H1 (cell line): ENCODE measurements around the gene PLA2R1. TPM values are rescaled to one million over a fixed set of nuclear protein-coding genes. Genes with fewer than 3 reads are reported as not detected.

Source experiments
- CTCF ChIA-PET: fragments of 300-600 bp; sonication (Branson Sonifier 250); formaldehyde crosslinking; loops from one replicate; lab custom pipeline; 2021; ENCODE audit not compliant: partially characterized antibody; lab: Charles Lee
- POLR2A ChIA-PET: fragments of 300-600 bp; sonication (Branson Sonifier 250); formaldehyde crosslinking; loops from one replicate; lab custom pipeline; 2021; ENCODE audit warnings: inconsistent platforms; ENCODE audit not compliant: partially characterized antibody; lab: Charles Lee
- DNase-seq, 2 experiments: peaks; one replicate each; pipeline versions ENCODE4 v3.0.0 to v3.0.0-alpha.2; 2010 to 2022; ENCODE audit warnings: low spot score in 2 of 2, low read depth in 1 of 2, mixed read lengths in 1 of 2
- FAIRE-seq: peaks from 2 replicates; lab custom pipeline; 2011; peaks lifted over from hg19 to GRCh38; lab: Jason Lieb, UNC
- H2AFZ ChIP-seq: 2 replicates; pipeline ENCODE4 v1.8.1; 2012; ENCODE audit warnings: low read length, inconsistent platforms
- H2AK5ac ChIP-seq: 2 replicates; pipeline ENCODE4 v1.6.1; 2013; ENCODE audit warnings: low read depth, low read length
- H2BK120ac ChIP-seq: replicated peaks from 2 replicates; pipeline ENCODE3; 2013; ENCODE audit warnings: low read depth, low read length, inconsistent platforms
- H2BK12ac ChIP-seq: 2 replicates; pipeline ENCODE4 v1.6.1; 2013; ENCODE audit warnings: low read depth, low read length
- H2BK15ac ChIP-seq: 2 replicates; pipeline ENCODE4 v1.6.1; 2013; ENCODE audit warnings: low read length
- H2BK20ac ChIP-seq: 2 replicates; pipeline ENCODE4 v1.6.1; 2013; ENCODE audit warnings: low read length
- H2BK5ac ChIP-seq: 2 replicates; pipeline ENCODE4 v1.6.1; 2013; ENCODE audit warnings: low read depth, low read length
- H3K14ac ChIP-seq: 2 replicates; pipeline ENCODE4 v1.6.1; 2013; ENCODE audit warnings: inconsistent platforms; ENCODE audit not compliant: insufficient read length
- H3K18ac ChIP-seq: 2 replicates; pipeline ENCODE4 v1.6.1; 2013; ENCODE audit warnings: low read length; ENCODE audit errors: extremely low read depth
- H3K23ac ChIP-seq: 2 replicates; pipeline ENCODE4 v1.6.1; 2013; ENCODE audit warnings: inconsistent platforms; ENCODE audit not compliant: insufficient read length
- H3K23me2 ChIP-seq: 2 replicates; pipeline ENCODE4 v1.6.1; 2013; ENCODE audit warnings: low read depth, low read length
- H3K27ac ChIP-seq: 2 replicates; pipeline ENCODE4 v1.6.1; 2011; ENCODE audit warnings: low read depth, low read length, inconsistent platforms
- H3K27me3 ChIP-seq, 4 experiments: replicated peaks in 1 of 4; 1 replicate in 1 of 4; 2 replicates in 3 of 4; pipeline versions ENCODE4 v1.6.1 to v1.8.1; 2011 to 2013; ENCODE audit warnings: low read length in 3 of 4, mild to moderate bottlenecking in 3 of 4, inconsistent platforms in 2 of 4, mixed read lengths in 2 of 4, moderate library complexity in 1 of 4; ENCODE audit not compliant: control insufficient read depth in 3 of 4, insufficient read depth in 3 of 4; ENCODE audit errors: extremely low read depth in 1 of 4
- H3K36me3 ChIP-seq, 4 experiments: 2 replicates each; pipeline versions ENCODE4 v1.6.1 to v1.8.1; 2011 to 2013; ENCODE audit warnings: mild to moderate bottlenecking in 4 of 4, low read length in 3 of 4, moderate library complexity in 2 of 4, control low read depth in 1 of 4, inconsistent platforms in 1 of 4; ENCODE audit not compliant: insufficient read depth in 4 of 4, control insufficient read depth in 2 of 4
- H3K4ac ChIP-seq: replicated peaks from 2 replicates; pipeline ENCODE3; 2013; ENCODE audit warnings: low read length, low read depth, mixed read lengths, inconsistent platforms; ENCODE audit not compliant: insufficient read length
- H3K4me1 ChIP-seq, 4 experiments: replicated peaks in 1 of 4; 1 replicate in 1 of 4; 2 replicates in 3 of 4; pipeline versions ENCODE4 v1.6.1 to v1.8.1; 2011 to 2013; ENCODE audit warnings: low read length in 3 of 4, inconsistent platforms in 2 of 4, mixed read lengths in 1 of 4; ENCODE audit not compliant: insufficient read depth in 4 of 4, control insufficient read depth in 3 of 4
- H3K4me2 ChIP-seq, 2 experiments: 2 replicates each; pipeline versions ENCODE4 v1.6.1 to v1.8.1; 2011 to 2013; ENCODE audit warnings: low read depth in 2 of 2, low read length in 2 of 2, control low read depth in 1 of 2, inconsistent platforms in 1 of 2, mild to moderate bottlenecking in 1 of 2; ENCODE audit not compliant: insufficient read depth in 1 of 2
- H3K4me3 ChIP-seq, 4 experiments: fragments of 200-600, 300-600 bp in 1 of 4; sonication (generic), shearing (Covaris generic), sonication (Bioruptor Twin) in 1 of 4; 2 replicates each; pipeline versions ENCODE4 v1.5.1 to v1.8.1; 2011 to 2016; ENCODE audit warnings: low read length in 4 of 4, low read depth in 3 of 4, control low read depth in 2 of 4, inconsistent platforms in 2 of 4, mild to moderate bottlenecking in 2 of 4, mixed read lengths in 1 of 4, moderate library complexity in 1 of 4; ENCODE audit not compliant: insufficient read depth in 2 of 4; ENCODE audit errors: extremely low read depth in 1 of 4
- H3K56ac ChIP-seq: replicated peaks from 2 replicates; pipeline ENCODE3; 2013; ENCODE audit warnings: low read depth, mild to moderate bottlenecking, mixed read lengths, low read length, inconsistent platforms; ENCODE audit not compliant: insufficient read length
- H3K79me1 ChIP-seq: 2 replicates; pipeline ENCODE4 v1.6.1; 2013; ENCODE audit warnings: low read depth, low read length, control low read depth
- H3K79me2 ChIP-seq, 2 experiments: 2 replicates each; pipeline versions ENCODE4 v1.6.1 to v1.8.1; 2012 to 2013; ENCODE audit warnings: low read length in 2 of 2, mild to moderate bottlenecking in 2 of 2, inconsistent platforms in 1 of 2; ENCODE audit not compliant: insufficient read depth in 2 of 2, control insufficient read depth in 1 of 2
- H3K9ac ChIP-seq, 4 experiments: replicated peaks in 1 of 4; 1 replicate in 1 of 4; 2 replicates in 3 of 4; pipeline versions ENCODE4 v1.6.1 to v1.8.1; 2011 to 2013; ENCODE audit warnings: low read depth in 3 of 4, low read length in 3 of 4, control low read depth in 2 of 4, mild to moderate bottlenecking in 2 of 4, moderate library complexity in 2 of 4, inconsistent platforms in 1 of 4; ENCODE audit errors: extremely low read depth in 1 of 4
- H3K9me3 ChIP-seq, 2 experiments: 2 replicates each; pipeline versions ENCODE4 v1.6.1 to v1.8.1; 2012 to 2013; ENCODE audit warnings: mild to moderate bottlenecking in 2 of 2, moderate library complexity in 2 of 2, control low read depth in 1 of 2, inconsistent platforms in 1 of 2, low read depth in 1 of 2, low read length in 1 of 2, mixed read lengths in 1 of 2; ENCODE audit not compliant: insufficient read depth in 2 of 2
- H4K20me1 ChIP-seq, 2 experiments: replicated peaks in 1 of 2; 2 replicates each; pipeline versions ENCODE3 to v1.8.1; 2011 to 2013; ENCODE audit warnings: inconsistent platforms in 2 of 2, low read length in 2 of 2, mild to moderate bottlenecking in 1 of 2; ENCODE audit not compliant: insufficient read depth in 2 of 2, control insufficient read depth in 1 of 2
- H4K5ac ChIP-seq: 2 replicates; pipeline ENCODE4 v1.6.1; 2013; ENCODE audit warnings: low read length, low read depth, mixed read lengths, inconsistent platforms; ENCODE audit not compliant: insufficient read length
- H4K8ac ChIP-seq: 2 replicates; pipeline ENCODE4 v1.8.0; 2013; ENCODE audit warnings: mild to moderate bottlenecking, moderate library complexity, low read length, inconsistent platforms; ENCODE audit not compliant: insufficient read depth; ENCODE audit errors: extremely low read depth
- H4K91ac ChIP-seq: replicated peaks from 2 replicates; pipeline ENCODE3; 2013; ENCODE audit warnings: low read length, mixed read lengths, inconsistent platforms; ENCODE audit not compliant: insufficient read length
- GABPA ChIP-seq: IDR thresholded peaks from 2 replicates; pipeline ENCODE4 v1.6.1; 2011; ENCODE audit warnings: mild to moderate bottlenecking, low read length, moderate library complexity, borderline replicate concordance; ENCODE audit not compliant: insufficient read depth
- HDAC2 ChIP-seq, 2 experiments: fragments of 300-600 bp in 1 of 2; sonication (generic) in 1 of 2; IDR thresholded peaks; 2 replicates each; pipeline ENCODE4 v1.6.1; 2011 to 2012; ENCODE audit warnings: low read depth in 2 of 2, low read length in 2 of 2, mild to moderate bottlenecking in 2 of 2, moderate library complexity in 2 of 2, borderline replicate concordance in 1 of 2, inconsistent platforms in 1 of 2
- KDM4A ChIP-seq: IDR thresholded peaks from one replicate; pipeline ENCODE4 v1.7.1; 2012; ENCODE audit warnings: low read depth, mild to moderate bottlenecking, moderate library complexity, low read length, inconsistent platforms; ENCODE audit not compliant: severe bottlenecking
- MAX ChIP-seq: IDR thresholded peaks from 2 replicates; pipeline ENCODE4 v1.6.1; 2012; ENCODE audit warnings: inconsistent platforms
- RXRA ChIP-seq: IDR thresholded peaks from 2 replicates; pipeline ENCODE4 v1.6.1; 2011; ENCODE audit warnings: low read depth, mild to moderate bottlenecking, low read length, moderate library complexity; ENCODE audit not compliant: insufficient read depth
- WGBS, 2 experiments: shearing (Covaris generic) in 1 of 2; methylation state at CpG; one replicate each; pipeline versions ENCODE4 v1.1.6 to v1.1.7; 2013 to 2015; ENCODE audit warnings: low lambda C conversion rate in 2 of 2, mixed read lengths in 2 of 2, inconsistent platforms in 1 of 2, low coverage in 1 of 2, missing lambda C conversion rate in 1 of 2; ENCODE audit not compliant: insufficient replicate concordance in 2 of 2, insufficient coverage in 1 of 2, insufficient read length in 1 of 2; ENCODE audit errors: extremely low coverage in 1 of 2, missing lambda C conversion rate in 1 of 2; 5-methylcytosine and 5-hydroxymethylcytosine counted together
- polyA plus RNA-seq, 7 experiments: library from polyadenylated mRNA; depleted of rRNA in 3 of 7; stranded (reverse) in 5 of 7; unstranded in 2 of 7; fragments of >200 nt in 5 of 7; fragments of 200-250 nt in 2 of 7; gene quantifications; 1 replicate in 5 of 7; 2 replicates in 1 of 7; 4 replicates in 1 of 7; pipeline versions ENCODE4 v1.2.1 to v1.2.3, GENCODE V29; 2011 to 2013; ENCODE audit warnings: missing spikeins in 2 of 7, mixed read lengths in 2 of 7
- total RNA-seq: library from RNA; stranded (reverse); fragmentation: NEBNext Ultra II Directional; extraction: Animal tissue kit (Norgen Biotek cat#: 25700); gene quantifications from 2 replicates; pipeline ENCODE4 v1.2.1, GENCODE V29; 2021

The PLA2R1 gene
- total and polyA plus RNA-seq, 2 of the 8 experiments (the other 6 are each of a cell fraction or from before 2014, with no cell fraction given): 0.65 to 1.5 TPM

DNA sequence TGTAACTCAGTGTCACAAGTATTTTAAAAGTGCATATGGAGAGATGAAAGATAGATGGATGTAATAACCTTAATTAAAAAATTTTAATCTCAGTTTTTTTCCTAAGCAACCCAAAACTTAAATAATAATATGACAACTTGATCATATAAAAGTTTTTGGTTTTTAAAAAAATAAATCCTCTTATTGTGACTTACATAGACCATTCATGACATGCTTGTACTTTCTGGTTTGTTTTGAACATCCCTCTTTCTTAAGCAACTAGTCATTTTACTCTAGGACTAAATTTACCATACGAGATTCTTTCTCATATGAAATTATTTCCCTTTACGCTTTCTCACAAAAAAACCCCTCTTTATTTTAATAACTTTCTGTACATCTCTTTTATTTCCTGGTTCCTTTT, 6.5 kb upstream of the PLA2R1 start:
- no peak overlapping the region for H3K4me3 ChIP-seq
- CTCF ChIA-PET: interaction anchor here (0.7 to 0.8 kb wide), 2 partner anchors 13 to 718 kb away, joined by 3 read pairs; no protein-coding TSS in a partner anchor
- no peak overlapping the region for H3K27ac ChIP-seq
- no peak overlapping the region for H3K18ac ChIP-seq
- no peak overlapping the region for H2AK5ac ChIP-seq
- no peak overlapping the region for H3K4me2 ChIP-seq
- no peak overlapping the region for H3K4ac ChIP-seq
- H4K20me1 ChIP-seq: no peaks in the 10 kb centered on the region
- no peak overlapping the region for H2BK12ac ChIP-seq
- no peak overlapping the region for H3K56ac ChIP-seq
- no peak overlapping the region for H3K9ac ChIP-seq
- H3K79me2 ChIP-seq: no peaks in the 10 kb centered on the region
- no peak overlapping the region for H4K91ac ChIP-seq
- FAIRE-seq: peak; percentile 68
- H3K23me2 ChIP-seq: no peaks in the 10 kb centered on the region
- H3K4me1 ChIP-seq: peaks cover 0 to under 1% (median 0%) of the 10 kb centered on the region in 4 experiments; a peak in 1 of 7 replicates
- TF ChIP-seq GABPA (no peak), KDM4A (no peak), MAX (no peak), RXRA (no peak), HDAC2 (IDR thresholded peaks at IDR 0.05; ENCODE audit: borderline replicate concordance in 1 of 2, low read depth in 2 of 2, low read length in 2 of 2) (no peak)
- TF ChIP-seq, all 59 proteins: peak for 0
- no peaks in the 10 kb centered on the region for H3K79me1 ChIP-seq
- H4K5ac ChIP-seq: no peak overlapping the region
- H3K36me3 ChIP-seq: peaks cover 0 to 8% (median 0%) of the 10 kb centered on the region in 4 experiments; a peak in 2 of 8 replicates
- H2BK120ac ChIP-seq: no peak overlapping the region
- H3K14ac ChIP-seq: no peak overlapping the region
- H2BK15ac ChIP-seq: no peak overlapping the region
- H3K9me3 ChIP-seq: peaks cover 15 to 20% of the 10 kb centered on the region in 2 experiments; a peak in 3 of 4 replicates
- no peak overlapping the region for H2BK5ac ChIP-seq
- 91 to 98% methylated on average over 2 of the region's 2 CpGs for WGBS, 2 experiments
- H4K8ac ChIP-seq: no peak overlapping the region
- H2BK20ac ChIP-seq: no peak overlapping the region
- H3K23ac ChIP-seq: no peak overlapping the region
- no peak for DNase-seq
- peaks cover 0 to under 1% (median 0%) of the 10 kb centered on the region in 4 experiments; a peak in 3 of 7 replicates for H3K27me3 ChIP-seq
- no peak overlapping the region for H2AFZ ChIP-seq
- POLR2A ChIA-PET: interaction anchor here (0.6 kb wide), 1 partner anchor 13 kb away, joined by 3 read pairs; no protein-coding TSS in a partner anchor
